ENCODE measurements around the gene RER1. TPM values are rescaled to one million over a fixed set of nuclear protein-coding genes. Genes with fewer than 3 reads are reported as not detected.

Gene RER1
- total RNA-seq (2021; ENCODE audit: unreplicated experiment) = 155 TPM
- polyA plus RNA-seq (2012) = 137 and 147 TPM in 2 replicates
- percentile 84 among the genes with signal in this experiment for Bru-seq, nascent RNA
- BruChase-seq, experiment 1, labeled RNA remaining after a 6-hour chase = percentile 95 among the genes with signal in this experiment
- percentile 95 among the genes with signal in this experiment for BruChase-seq, experiment 2, labeled RNA remaining after a 2-hour chase
- long read RNA-seq, transcript RER1-209 (7 exons, 3,044 nt) = major isoform, 151 of 286 reads
- long read RNA-seq, transcript RER1-207 (6 exons, 2,469 nt) = minor isoform, 12 of 286 reads
- long read RNA-seq, partial matches to known transcripts = 18 of 286 reads
- long read RNA-seq, other reads (novel, unspliced or antisense) = 103 of 286 reads

DNA sequence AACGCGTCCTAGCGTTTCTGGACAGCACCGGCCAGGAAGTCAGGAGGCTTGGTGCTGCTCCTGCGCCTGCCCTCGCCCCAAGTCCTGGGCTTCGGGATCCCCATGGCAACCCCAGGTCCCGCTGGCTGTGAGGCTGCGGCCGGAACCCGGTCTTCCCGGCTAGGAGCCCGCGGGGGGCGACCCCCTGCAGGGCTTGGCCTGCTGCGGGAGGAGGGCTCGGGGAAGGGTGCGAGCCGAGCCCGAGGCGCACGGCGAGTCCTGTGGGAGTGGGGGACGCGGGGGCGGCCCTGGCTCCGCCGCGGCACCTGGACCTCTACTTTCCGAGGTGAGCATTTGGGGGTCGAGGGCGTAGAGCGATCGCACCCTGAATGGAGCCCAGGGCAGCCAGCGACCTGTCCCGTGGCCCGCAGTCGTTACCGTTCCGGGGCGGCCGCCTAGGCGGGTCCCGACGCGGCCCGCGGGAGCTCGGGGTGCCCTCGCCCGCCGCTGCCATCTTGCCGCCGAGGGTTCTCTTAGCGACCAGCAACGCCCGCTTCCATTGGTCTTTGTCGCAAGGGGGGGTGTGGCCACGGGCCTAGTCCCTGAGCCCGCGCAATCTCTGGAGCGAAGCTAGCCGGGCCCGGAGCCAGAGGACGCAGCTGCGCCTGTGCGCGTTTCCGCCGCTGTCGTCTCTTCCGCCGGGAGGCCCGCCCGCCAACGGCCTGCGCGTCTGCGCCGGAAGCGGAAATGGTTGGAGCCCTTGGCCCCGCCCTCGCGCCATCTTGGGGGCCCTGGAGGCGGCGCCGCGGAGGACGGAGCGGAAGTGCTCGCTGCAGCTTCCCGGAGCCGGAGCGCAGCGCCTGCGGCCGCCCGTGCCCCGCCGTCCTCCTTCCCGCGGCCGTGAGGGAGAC is at the start of gene RER1, which contains the start of gene MORN1:
TSS of gene RER1 (plus strand) at position 801 of the 890 bp plus-strand sequence. CDS start 3,950 bp downstream, outside the sequence.
TSS of gene MORN1 (minus strand) at position 514 of the 890 bp plus-strand sequence. CDS start at position 493, 21 bp downstream.
- intact Hi-C loops (cut with micrococcal nuclease) = no loop called here
- DNase-seq (ENCODE audit: low read depth, low spot score) (peak; percentile 96), ATAC-seq (peak; percentile 92)
- H3K9me3 ChIP-seq (ENCODE audit: control insufficient read depth in 1 of 2, insufficient read depth in 1 of 2, low read depth in 1 of 2, low read length in 2 of 2) = no peaks in the 10 kb centered on the region
- peaks cover 17 to 25% of the 10 kb centered on the region in 2 experiments for H3K4me1 ChIP-seq (ENCODE audit: control insufficient read depth in 1 of 2, insufficient read depth in 2 of 2, low read length in 2 of 2)
- H3K4me2 ChIP-seq (ENCODE audit: low read length) = peak within 1 kb of the TSS; percentile 96
- H3K27ac ChIP-seq (ENCODE audit: low read depth, low read length) = peak within 1 kb of the TSS; percentile 85
- no peaks in the 10 kb centered on the region for H3K9me2 ChIP-seq (ENCODE audit: insufficient read depth)
- H2AFZ ChIP-seq (ENCODE audit: low read depth, low read length, poor library complexity, severe bottlenecking) = no peak within 1 kb of the TSS
- ChIA-PET RAD21 (ENCODE audit: low non-redundant PET in 1 of 2, low total read pairs in 2 of 2, uncharacterized antibody in 2 of 2, unreplicated experiment in 2 of 2) (interaction anchor here (0.7 to 1.1 kb wide), 4 partner anchors 9 to 196 kb away, joined by 3 to 5 read pairs (median 4); partner anchors contain the start of gene FAAP20 (in 1 of the 2)), CTCF (interaction anchor here (1.0 to 2.2 kb wide), 6 partner anchors 9 to 251 kb away, joined by 3 to 16 read pairs (median 5); partner anchors contain the start of gene FAAP20), POLR2A (interaction anchor here (0.6 to 1.5 kb wide), 5 partner anchors 9 to 201 kb away, joined by 3 to 7 read pairs (median 4); partner anchors contain the start of gene FAAP20)
- H3K9ac ChIP-seq (ENCODE audit: low read length) = peak within 1 kb of the TSS; percentile 94
- no peaks in the 10 kb centered on the region for H3K27me3 ChIP-seq (ENCODE audit: insufficient read depth, low read length)
- H3K4me3 ChIP-seq (replicated peaks in 1 of 2; ENCODE audit: low read depth in 1 of 2, low read length in 2 of 2) = peak within 1 kb of the TSS; percentile 92 to 99
- peaks cover 17 to 26% of the 10 kb centered on the region in 2 experiments for H3K36me3 ChIP-seq (ENCODE audit: control insufficient read depth in 1 of 2, insufficient read depth in 2 of 2, low read length in 2 of 2)
- peaks cover 65% of the 10 kb centered on the region for H3K79me2 ChIP-seq (ENCODE audit: insufficient read depth, low read length)
- TF ChIP-seq, protein P1, sequence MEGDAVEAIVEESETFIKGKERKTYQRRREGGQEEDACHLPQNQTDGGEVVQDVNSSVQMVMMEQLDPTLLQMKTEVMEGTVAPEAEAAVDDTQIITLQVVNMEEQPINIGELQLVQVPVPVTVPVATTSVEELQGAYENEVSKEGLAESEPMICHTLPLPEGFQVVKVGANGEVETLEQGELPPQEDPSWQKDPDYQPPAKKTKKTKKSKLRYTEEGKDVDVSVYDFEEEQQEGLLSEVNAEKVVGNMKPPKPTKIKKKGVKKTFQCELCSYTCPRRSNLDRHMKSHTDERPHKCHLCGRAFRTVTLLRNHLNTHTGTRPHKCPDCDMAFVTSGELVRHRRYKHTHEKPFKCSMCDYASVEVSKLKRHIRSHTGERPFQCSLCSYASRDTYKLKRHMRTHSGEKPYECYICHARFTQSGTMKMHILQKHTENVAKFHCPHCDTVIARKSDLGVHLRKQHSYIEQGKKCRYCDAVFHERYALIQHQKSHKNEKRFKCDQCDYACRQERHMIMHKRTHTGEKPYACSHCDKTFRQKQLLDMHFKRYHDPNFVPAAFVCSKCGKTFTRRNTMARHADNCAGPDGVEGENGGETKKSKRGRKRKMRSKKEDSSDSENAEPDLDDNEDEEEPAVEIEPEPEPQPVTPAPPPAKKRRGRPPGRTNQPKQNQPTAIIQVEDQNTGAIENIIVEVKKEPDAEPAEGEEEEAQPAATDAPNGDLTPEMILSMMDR (IDR thresholded peaks at IDR 0.05 in 2 of 3, conservative IDR thresholded peaks at IDR 0.05 in 1 of 3; ENCODE audit: borderline replicate concordance in 1 of 3, insufficient read depth in 1 of 3, low read depth in 2 of 3, low read length in 2 of 3) = no peak
- TF ChIP-seq MAX (IDR thresholded peaks at IDR 0.05) (peak; percentile 76; the same call in 1 of the 2 replicates), EZH2 (IDR thresholded peaks at IDR 0.05) (no peak), TCF7L2 (IDR thresholded peaks at IDR 0.05; ENCODE audit: borderline replicate concordance, extremely low read depth, insufficient read depth, insufficient read length) (peak; percentile 30), JUND (IDR thresholded peaks at IDR 0.05) (no peak), SRF (IDR thresholded peaks at IDR 0.05; ENCODE audit: low read depth) (peak; percentile 93), POLR2A (IDR thresholded peaks at IDR 0.05; ENCODE audit: borderline replicate concordance, extremely low read depth, insufficient read depth, insufficient read length) (peak; percentile 51), POLR2AphosphoS5 (IDR thresholded peaks at IDR 0.05; ENCODE audit: low read depth, low read length) (peak; percentile 84), ZFX (IDR thresholded peaks at IDR 0.05) (peak; percentile 75; the same call in 1 of the 2 replicates), ZNF274 (IDR thresholded peaks at IDR 0.05; ENCODE audit: low read depth, low read length) (no peak), SP1 (IDR thresholded peaks at IDR 0.05; ENCODE audit: low read depth) (peak; percentile 88), EGR1 (IDR thresholded peaks at IDR 0.05; ENCODE audit: low read depth) (peak; percentile 85), SIN3A (IDR thresholded peaks at IDR 0.05; ENCODE audit: low read depth) (peak; percentile 86), CBX3 (IDR thresholded peaks at IDR 0.05; ENCODE audit: low read depth) (no peak), YY1 (IDR thresholded peaks at IDR 0.05; ENCODE audit: extremely low read depth, insufficient replicate concordance, low read depth, low read length) (peak; percentile 94)
- TF ChIP-seq, protein P2, sequence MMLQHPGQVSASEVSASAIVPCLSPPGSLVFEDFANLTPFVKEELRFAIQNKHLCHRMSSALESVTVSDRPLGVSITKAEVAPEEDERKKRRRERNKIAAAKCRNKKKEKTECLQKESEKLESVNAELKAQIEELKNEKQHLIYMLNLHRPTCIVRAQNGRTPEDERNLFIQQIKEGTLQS (IDR thresholded peaks at IDR 0.05) = no peak
- BruUV-seq (replicated peaks) = no TSS peak
- H4K20me1 ChIP-seq (ENCODE audit: insufficient read depth) = 0 out of 2 replicates have a peak, but pooled peaks cover 7% of the 10 kb centered on the region
